ENCODE results near the gene MYOM1. TPM values are rescaled to one million over a fixed set of nuclear protein-coding genes. Genes with fewer than 3 reads are reported as not detected.

The MYOM1 gene
- total RNA-seq, 4 donors from 2014 or later = 2.3 to 3.1 (median 3.1) TPM

GRCh38 chr18:3048820-3049349 is 170.9 kb downstream of the MYOM1 start:
- no peak for DNase-seq
- intact Hi-C loops (cut with DNase I) = no loop called here
- no peaks in the 10 kb centered on the region for H3K36me3 ChIP-seq
- H3K9me3 ChIP-seq = no peaks in the 10 kb centered on the region
- H3K27ac ChIP-seq = no peak overlapping the region
- no peak overlapping the region for H3K4me3 ChIP-seq (replicated peaks in 1 of 3)
- no peaks in the 10 kb centered on the region for H3K27me3 ChIP-seq
- WGBS, 2 donors = 95 to 96% methylated on average over 3 of the region's 3 CpGs
- no peaks in the 10 kb centered on the region for H3K4me1 ChIP-seq
- no peak for TF ChIP-seq POLR2A (IDR thresholded peaks at IDR 0.05)
- TF ChIP-seq CTCF (IDR thresholded peaks at IDR 0.05) = no peak

GRCh38 chr18:3048121-3048520 is 171.6 kb downstream of the MYOM1 start:
- H3K9me3 ChIP-seq = no peaks in the 10 kb centered on the region
- H3K27me3 ChIP-seq = no peaks in the 10 kb centered on the region
- H3K4me1 ChIP-seq = no peaks in the 10 kb centered on the region
- WGBS, 2 donors = 66 to 76% methylated on average over 6 of the region's 6 CpGs
- no peak overlapping the region for H3K27ac ChIP-seq
- DNase-seq = no peak
- no peak overlapping the region for H3K4me3 ChIP-seq (replicated peaks in 1 of 3)
- intact Hi-C loops (cut with DNase I) = no loop called here
- H3K36me3 ChIP-seq = no peaks in the 10 kb centered on the region
- TF ChIP-seq CTCF (IDR thresholded peaks at IDR 0.05) (no peak), POLR2A (IDR thresholded peaks at IDR 0.05) (no peak)

GRCh38 chr18:3046216-3046808 is 173.5 kb downstream of the MYOM1 start:
- Histone ChIP-seq H3K4me1 (no peaks in the 10 kb centered on the region), H3K27ac (no peak overlapping the region), H3K27me3 (no peaks in the 10 kb centered on the region), H3K4me3 (replicated peaks in 1 of 3) (no peak overlapping the region), H3K36me3 (no peaks in the 10 kb centered on the region), H3K9me3 (no peaks in the 10 kb centered on the region)
- TF ChIP-seq CTCF (IDR thresholded peaks at IDR 0.05) (no peak), POLR2A (IDR thresholded peaks at IDR 0.05) (no peak)
- DNase-seq = no peak
- 84 to 85% methylated on average over 4 of the region's 4 CpGs for WGBS, 2 donors
- intact Hi-C loops (cut with DNase I) = no loop called here

GRCh38 chr18:3044931-3045698 is 174.7 kb downstream of the MYOM1 start:
- Histone ChIP-seq H3K4me1 (no peaks in the 10 kb centered on the region), H3K27ac (no peak overlapping the region), H3K4me3 (replicated peaks in 1 of 3) (no peak overlapping the region), H3K27me3 (no peaks in the 10 kb centered on the region), H3K9me3 (no peaks in the 10 kb centered on the region), H3K36me3 (no peaks in the 10 kb centered on the region)
- intact Hi-C loops (cut with DNase I) = no loop called here
- DNase-seq = peak; percentile 6 to 11
- 42 to 54% methylated on average over 12 of the region's 12 CpGs for WGBS, 2 donors
- TF ChIP-seq POLR2A (IDR thresholded peaks at IDR 0.05) (no peak), CTCF (IDR thresholded peaks at IDR 0.05) (no peak)

GRCh38 chr18:3042379-3042778 is 177.4 kb downstream of the MYOM1 start:
- H3K4me3 ChIP-seq (replicated peaks in 1 of 3) = no peak overlapping the region
- TF ChIP-seq CTCF (IDR thresholded peaks at IDR 0.05) = no peak
- TF ChIP-seq POLR2A (IDR thresholded peaks at IDR 0.05) = no peak
- H3K36me3 ChIP-seq = no peaks in the 10 kb centered on the region
- intact Hi-C loops (cut with DNase I) = no loop called here
- no peak for DNase-seq
- no peaks in the 10 kb centered on the region for H3K4me1 ChIP-seq
- no peak overlapping the region for H3K27ac ChIP-seq
- H3K27me3 ChIP-seq = no peaks in the 10 kb centered on the region
- 94 to 97% methylated on average over 2 of the region's 2 CpGs for WGBS, 2 donors
- H3K9me3 ChIP-seq = no peaks in the 10 kb centered on the region

All from thyroid gland (tissue), 4 donors.